K562 (cell line): ENCODE measurements around the gene WDR54. TPM values are rescaled to one million over a fixed set of nuclear protein-coding genes. Genes with fewer than 3 reads are reported as not detected.

Experiments used
- DPF2 ChIP-seq: fragments of 450-650 bp; IDR thresholded peaks from 2 replicates; pipeline ENCODE4 v1.6.1; 2016
- KLF1 ChIP-seq: fragments of 450-650 bp; IDR thresholded peaks from 2 replicates; pipeline ENCODE4 v1.6.1; 2016; ENCODE audit warnings: missing genetic modification characterization, missing compliant biosample characterization
- NFRKB ChIP-seq: fragments of 450-650 bp; IDR thresholded peaks from 2 replicates; pipeline ENCODE4 v1.6.1; 2016; ENCODE audit warnings: low read depth
- NR2F6 ChIP-seq: fragments of 450-650 bp; formaldehyde crosslinking; IDR thresholded peaks from 2 replicates; pipeline ENCODE4 v1.4.0; 2020; ENCODE audit warnings: mild to moderate bottlenecking
- NRF1 ChIP-seq, 2 experiments: fragments of 450-650 bp; IDR thresholded peaks in 1 of 2; conservative IDR thresholded peaks in 1 of 2; 2 replicates each; pipeline ENCODE4 v1.6.1; 2014; ENCODE audit warnings: mild to moderate bottlenecking in 2 of 2
- POLR3G ChIP-seq: IDR thresholded peaks from 2 replicates; pipeline ENCODE4 v1.6.1; 2011; ENCODE audit not compliant: insufficient read length, insufficient replicate concordance; ENCODE audit errors: extremely low read depth
- RBBP5 ChIP-seq: fragments of 200-600 bp; sonication (generic); IDR thresholded peaks from 2 replicates; pipeline ENCODE4 v1.6.1; 2012; ENCODE audit warnings: borderline replicate concordance, mild to moderate bottlenecking, low read length, control low read depth, inconsistent platforms; ENCODE audit not compliant: insufficient read depth, poor library complexity, severe bottlenecking
- RBM34 ChIP-seq: fragments of 200-400 bp; formaldehyde crosslinking; IDR thresholded peaks from 2 replicates; pipeline ENCODE4 v1.6.1; 2018; ENCODE audit warnings: low read length, borderline replicate concordance; ENCODE audit not compliant: insufficient read depth
- RNF2 ChIP-seq: sonication (generic); IDR thresholded peaks from 2 replicates; pipeline ENCODE4 v1.6.1; 2016
- SRSF1 ChIP-seq: fragments of 200-400 bp; formaldehyde crosslinking; IDR thresholded peaks from 2 replicates; pipeline ENCODE4 v1.6.1; 2017; ENCODE audit warnings: mild to moderate bottlenecking, low read depth, low read length, moderate library complexity
- ZC3H4 ChIP-seq: sonication (generic); formaldehyde crosslinking; IDR thresholded peaks from 2 replicates; pipeline ENCODE4 v1.9.0; 2021; ENCODE audit warnings: missing genetic modification reagents, borderline replicate concordance
- ZSCAN29 ChIP-seq: fragments of 450-650 bp; IDR thresholded peaks from 2 replicates; pipeline ENCODE4 v1.6.1; 2017
- polyA plus RNA-seq, 8 experiments: library from polyadenylated mRNA; depleted of rRNA in 4 of 8; stranded (reverse) in 5 of 8; unstranded in 3 of 8; fragments of >200 nt; fragmentation: Nextera tagmentation in 2 of 8; fragmentation: Illumina TruSeq in 1 of 8; extraction: Ambion mirVana in 2 of 8; extraction: Trizol in 1 of 8; gene quantifications; 2 replicates each; pipeline versions ENCODE4 v1.2.1 to v1.2.3, GENCODE V29; 2011 to 2014; ENCODE audit warnings: inconsistent platforms in 1 of 8, missing spikeins in 1 of 8
- total RNA-seq, 7 experiments: library from RNA; depleted of rRNA in 6 of 7; stranded (reverse); fragments of >200 nt in 6 of 7; fragmentation: Illumina TruSeq in 2 of 7; extraction: Trizol in 2 of 7; gene quantifications; 2 replicates each; pipeline versions ENCODE4 v1.2.1 to v1.2.3, GENCODE V29; 2011 to 2021; ENCODE audit warnings: low replicate concordance in 1 of 7
- TF ChIP-seq, protein P1 (sequence below): fragments of 450-650 bp; formaldehyde crosslinking; IDR thresholded peaks from 2 replicates; pipeline ENCODE4 v1.4.0; 2022; ENCODE audit warnings: missing genetic modification characterization
- TF ChIP-seq, protein P2 (sequence below): fragments of 200-800 bp; sonication (Bioruptor generic); IDR thresholded peaks from 2 replicates; pipeline ENCODE4 v1.6.1; 2016; ENCODE audit warnings: missing genetic modification characterization, missing compliant biosample characterization
- TF ChIP-seq, protein P3 (sequence below), 2 experiments: fragments of 450-650 bp in 1 of 2; sonication (generic) in 1 of 2; formaldehyde crosslinking; conservative IDR thresholded peaks; 2 replicates each; pipeline versions ENCODE4 v1.4.0 to v1.8.1; 2020 to 2022; ENCODE audit warnings: mild to moderate bottlenecking in 1 of 2, missing genetic modification reagents in 1 of 2
- TF ChIP-seq, protein P4 (sequence below): fragments of 250-450 bp; sonication (Bioruptor Pico); IDR thresholded peaks from 2 replicates; pipeline ENCODE4 v1.8.0; 2022; ENCODE audit warnings: moderate library complexity, mild to moderate bottlenecking, inconsistent platforms
- TF ChIP-seq, protein P5 (sequence below), 2 experiments: fragments of 450-650 bp; IDR thresholded peaks; 2 replicates each; pipeline ENCODE4 v1.6.1; 2016

The WDR54 gene
- total and polyA plus RNA-seq, 9 of the 15 experiments (the other 6 are each of a cell fraction or from before 2014, with no cell fraction given), result 5.2 to 15.2 (median 7.4) TPM

DNA sequence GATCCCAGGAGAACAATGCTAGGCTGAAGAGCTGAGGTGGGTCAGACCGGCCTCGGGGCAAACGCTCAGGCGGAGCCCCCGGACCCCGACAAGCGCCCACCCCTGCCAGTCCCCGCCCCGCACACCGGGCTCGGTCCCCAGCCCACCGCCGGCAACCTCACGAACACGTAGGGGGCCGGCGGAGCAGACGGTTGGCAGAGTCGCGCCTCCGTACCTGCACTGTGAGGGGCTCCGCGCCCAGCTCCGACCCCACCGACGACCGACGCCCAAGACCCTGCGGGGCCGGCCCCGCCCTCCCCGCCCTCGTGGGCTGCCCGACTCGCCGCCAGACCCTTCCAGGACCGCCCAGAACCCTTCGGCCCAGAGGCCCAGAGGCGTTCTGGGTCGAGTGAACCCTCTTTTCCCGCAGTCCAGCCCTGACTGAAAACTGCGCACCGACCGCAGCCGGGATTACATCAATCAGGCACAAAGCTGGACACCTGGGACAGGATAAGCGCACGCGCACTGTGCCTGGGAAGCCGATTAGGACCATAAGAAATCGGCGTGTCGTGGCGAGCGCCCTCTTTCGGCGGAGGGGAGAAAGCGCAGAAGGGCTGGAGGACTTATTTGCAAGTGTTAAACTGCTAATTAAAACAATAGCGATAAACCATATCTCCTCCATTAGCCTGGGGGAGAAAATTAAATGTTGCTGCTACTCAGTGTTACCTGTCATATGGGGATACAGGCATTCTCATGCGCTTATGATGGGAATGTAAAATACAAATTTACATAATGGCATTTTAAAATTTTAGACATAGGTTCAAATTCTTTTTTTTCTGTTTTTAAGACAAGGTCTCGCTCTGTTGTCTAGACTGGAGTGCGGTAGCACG, 29.7 kb upstream of the WDR54 start (continued):
- TF ChIP-seq KLF1 (tag) (no peak), ZSCAN29 (no peak; the same call in 1 of the 2 replicates), DPF2 (peak; percentile 62; the same call in 1 of the 2 replicates), ZC3H4 (CRISPR knock-in tag) (no peak), RNF2 (no peak), NRF1 (conservative IDR thresholded peaks at IDR 0.05 in 1 of 2, IDR thresholded peaks at IDR 0.05 in 1 of 2) (peak; percentile 92 to 94), SRSF1 (no peak), POLR3G (no peak), NR2F6 (CRISPR knock-in tag) (no peak), RBM34 (no peak), RBBP5 (no peak), NFRKB (no peak)
- TF ChIP-seq, protein P1, sequence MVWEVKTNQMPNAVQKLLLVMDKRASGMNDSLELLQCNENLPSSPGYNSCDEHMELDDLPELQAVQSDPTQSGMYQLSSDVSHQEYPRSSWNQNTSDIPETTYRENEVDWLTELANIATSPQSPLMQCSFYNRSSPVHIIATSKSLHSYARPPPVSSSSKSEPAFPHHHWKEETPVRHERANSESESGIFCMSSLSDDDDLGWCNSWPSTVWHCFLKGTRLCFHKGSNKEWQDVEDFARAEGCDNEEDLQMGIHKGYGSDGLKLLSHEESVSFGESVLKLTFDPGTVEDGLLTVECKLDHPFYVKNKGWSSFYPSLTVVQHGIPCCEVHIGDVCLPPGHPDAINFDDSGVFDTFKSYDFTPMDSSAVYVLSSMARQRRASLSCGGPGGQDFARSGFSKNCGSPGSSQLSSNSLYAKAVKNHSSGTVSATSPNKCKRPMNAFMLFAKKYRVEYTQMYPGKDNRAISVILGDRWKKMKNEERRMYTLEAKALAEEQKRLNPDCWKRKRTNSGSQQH (CRISPR knock-in tag), result no peak
- TF ChIP-seq, protein P2, sequence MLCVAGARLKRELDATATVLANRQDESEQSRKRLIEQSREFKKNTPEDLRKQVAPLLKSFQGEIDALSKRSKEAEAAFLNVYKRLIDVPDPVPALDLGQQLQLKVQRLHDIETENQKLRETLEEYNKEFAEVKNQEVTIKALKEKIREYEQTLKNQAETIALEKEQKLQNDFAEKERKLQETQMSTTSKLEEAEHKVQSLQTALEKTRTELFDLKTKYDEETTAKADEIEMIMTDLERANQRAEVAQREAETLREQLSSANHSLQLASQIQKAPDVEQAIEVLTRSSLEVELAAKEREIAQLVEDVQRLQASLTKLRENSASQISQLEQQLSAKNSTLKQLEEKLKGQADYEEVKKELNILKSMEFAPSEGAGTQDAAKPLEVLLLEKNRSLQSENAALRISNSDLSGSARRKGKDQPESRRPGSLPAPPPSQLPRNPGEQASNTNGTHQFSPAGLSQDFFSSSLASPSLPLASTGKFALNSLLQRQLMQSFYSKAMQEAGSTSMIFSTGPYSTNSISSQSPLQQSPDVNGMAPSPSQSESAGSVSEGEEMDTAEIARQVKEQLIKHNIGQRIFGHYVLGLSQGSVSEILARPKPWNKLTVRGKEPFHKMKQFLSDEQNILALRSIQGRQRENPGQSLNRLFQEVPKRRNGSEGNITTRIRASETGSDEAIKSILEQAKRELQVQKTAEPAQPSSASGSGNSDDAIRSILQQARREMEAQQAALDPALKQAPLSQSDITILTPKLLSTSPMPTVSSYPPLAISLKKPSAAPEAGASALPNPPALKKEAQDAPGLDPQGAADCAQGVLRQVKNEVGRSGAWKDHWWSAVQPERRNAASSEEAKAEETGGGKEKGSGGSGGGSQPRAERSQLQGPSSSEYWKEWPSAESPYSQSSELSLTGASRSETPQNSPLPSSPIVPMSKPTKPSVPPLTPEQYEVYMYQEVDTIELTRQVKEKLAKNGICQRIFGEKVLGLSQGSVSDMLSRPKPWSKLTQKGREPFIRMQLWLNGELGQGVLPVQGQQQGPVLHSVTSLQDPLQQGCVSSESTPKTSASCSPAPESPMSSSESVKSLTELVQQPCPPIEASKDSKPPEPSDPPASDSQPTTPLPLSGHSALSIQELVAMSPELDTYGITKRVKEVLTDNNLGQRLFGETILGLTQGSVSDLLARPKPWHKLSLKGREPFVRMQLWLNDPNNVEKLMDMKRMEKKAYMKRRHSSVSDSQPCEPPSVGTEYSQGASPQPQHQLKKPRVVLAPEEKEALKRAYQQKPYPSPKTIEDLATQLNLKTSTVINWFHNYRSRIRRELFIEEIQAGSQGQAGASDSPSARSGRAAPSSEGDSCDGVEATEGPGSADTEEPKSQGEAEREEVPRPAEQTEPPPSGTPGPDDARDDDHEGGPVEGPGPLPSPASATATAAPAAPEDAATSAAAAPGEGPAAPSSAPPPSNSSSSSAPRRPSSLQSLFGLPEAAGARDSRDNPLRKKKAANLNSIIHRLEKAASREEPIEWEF (CRISPR knock-in tag), result no peak
- TF ChIP-seq, protein P3, sequence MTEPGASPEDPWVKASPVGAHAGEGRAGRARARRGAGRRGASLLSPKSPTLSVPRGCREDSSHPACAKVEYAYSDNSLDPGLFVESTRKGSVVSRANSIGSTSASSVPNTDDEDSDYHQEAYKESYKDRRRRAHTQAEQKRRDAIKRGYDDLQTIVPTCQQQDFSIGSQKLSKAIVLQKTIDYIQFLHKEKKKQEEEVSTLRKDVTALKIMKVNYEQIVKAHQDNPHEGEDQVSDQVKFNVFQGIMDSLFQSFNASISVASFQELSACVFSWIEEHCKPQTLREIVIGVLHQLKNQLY (CRISPR knock-in tag; conservative IDR thresholded peaks at IDR 0.05), result no peak
- TF ChIP-seq, protein P4, sequence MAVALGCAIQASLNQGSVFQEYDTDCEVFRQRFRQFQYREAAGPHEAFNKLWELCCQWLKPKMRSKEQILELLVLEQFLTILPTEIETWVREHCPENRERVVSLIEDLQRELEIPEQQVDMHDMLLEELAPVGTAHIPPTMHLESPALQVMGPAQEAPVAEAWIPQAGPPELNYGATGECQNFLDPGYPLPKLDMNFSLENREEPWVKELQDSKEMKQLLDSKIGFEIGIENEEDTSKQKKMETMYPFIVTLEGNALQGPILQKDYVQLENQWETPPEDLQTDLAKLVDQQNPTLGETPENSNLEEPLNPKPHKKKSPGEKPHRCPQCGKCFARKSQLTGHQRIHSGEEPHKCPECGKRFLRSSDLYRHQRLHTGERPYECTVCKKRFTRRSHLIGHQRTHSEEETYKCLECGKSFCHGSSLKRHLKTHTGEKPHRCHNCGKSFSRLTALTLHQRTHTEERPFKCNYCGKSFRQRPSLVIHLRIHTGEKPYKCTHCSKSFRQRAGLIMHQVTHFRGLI (CRISPR knock-in tag), result no peak
- TF ChIP-seq, protein P5, sequence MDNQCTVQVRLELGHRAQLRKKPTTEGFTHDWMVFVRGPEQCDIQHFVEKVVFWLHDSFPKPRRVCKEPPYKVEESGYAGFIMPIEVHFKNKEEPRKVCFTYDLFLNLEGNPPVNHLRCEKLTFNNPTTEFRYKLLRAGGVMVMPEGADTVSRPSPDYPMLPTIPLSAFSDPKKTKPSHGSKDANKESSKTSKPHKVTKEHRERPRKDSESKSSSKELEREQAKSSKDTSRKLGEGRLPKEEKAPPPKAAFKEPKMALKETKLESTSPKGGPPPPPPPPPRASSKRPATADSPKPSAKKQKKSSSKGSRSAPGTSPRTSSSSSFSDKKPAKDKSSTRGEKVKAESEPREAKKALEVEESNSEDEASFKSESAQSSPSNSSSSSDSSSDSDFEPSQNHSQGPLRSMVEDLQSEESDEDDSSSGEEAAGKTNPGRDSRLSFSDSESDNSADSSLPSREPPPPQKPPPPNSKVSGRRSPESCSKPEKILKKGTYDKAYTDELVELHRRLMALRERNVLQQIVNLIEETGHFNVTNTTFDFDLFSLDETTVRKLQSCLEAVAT (IDR thresholded peaks at IDR 0.05), result peak in 1 of 2 experiments; percentile 14; a peak in 1 of 4 replicates
